GM12874 (cell line): ENCODE results near the gene WNT11.

Experiments
- TF ChIP-seq, protein P1 (sequence below): IDR thresholded peaks from 2 replicates; pipeline ENCODE4 v1.5.1; 2011; ENCODE audit warnings: low read depth, mild to moderate bottlenecking, control low read depth, low read length, moderate library complexity; ENCODE audit not compliant: insufficient read depth

Gene WNT11

DNA sequence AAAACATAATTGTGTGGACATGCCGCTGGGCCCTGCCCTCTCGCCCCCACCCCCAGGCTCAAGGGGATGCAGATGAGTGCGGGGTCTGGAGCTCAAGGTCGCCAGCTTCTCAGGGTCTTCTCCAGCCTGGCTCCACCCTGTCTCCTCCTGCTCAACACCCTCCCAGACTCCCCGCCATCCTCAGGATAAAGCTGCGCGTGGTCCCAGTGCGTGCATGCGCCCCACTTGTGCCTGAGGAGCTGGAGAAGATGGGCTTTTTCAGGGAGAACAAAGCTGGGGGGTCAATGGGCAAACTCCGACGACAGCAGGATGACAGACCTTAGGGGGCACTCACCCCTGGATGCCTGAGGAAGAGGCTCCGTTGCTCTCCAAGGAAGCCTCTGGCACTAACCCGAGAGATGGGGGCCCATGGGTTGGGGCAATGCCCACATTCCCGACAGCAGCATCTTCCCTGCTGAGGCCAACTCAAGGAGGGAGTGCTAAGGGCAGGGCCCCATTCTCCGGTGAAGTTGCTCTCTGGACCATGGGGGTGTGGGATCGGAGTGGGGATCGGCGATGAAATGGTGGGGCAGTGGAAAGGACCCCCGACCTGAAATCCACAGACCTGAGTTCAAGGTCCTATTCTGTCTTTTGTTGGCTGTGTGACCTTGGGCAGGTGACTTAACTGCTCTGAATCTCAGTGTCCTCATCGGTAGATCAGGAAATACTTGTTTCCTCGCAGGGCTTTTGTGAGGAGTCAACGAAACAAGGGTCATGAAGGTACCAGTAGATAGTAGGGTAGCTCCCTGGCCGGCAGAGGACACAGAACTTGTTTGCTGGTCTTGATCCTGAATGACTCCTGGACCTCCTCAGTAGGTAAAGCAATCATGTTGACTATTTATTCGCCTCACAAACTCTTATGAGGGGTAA, 47.7 kb downstream of the WNT11 start:
- TF ChIP-seq, protein P1, sequence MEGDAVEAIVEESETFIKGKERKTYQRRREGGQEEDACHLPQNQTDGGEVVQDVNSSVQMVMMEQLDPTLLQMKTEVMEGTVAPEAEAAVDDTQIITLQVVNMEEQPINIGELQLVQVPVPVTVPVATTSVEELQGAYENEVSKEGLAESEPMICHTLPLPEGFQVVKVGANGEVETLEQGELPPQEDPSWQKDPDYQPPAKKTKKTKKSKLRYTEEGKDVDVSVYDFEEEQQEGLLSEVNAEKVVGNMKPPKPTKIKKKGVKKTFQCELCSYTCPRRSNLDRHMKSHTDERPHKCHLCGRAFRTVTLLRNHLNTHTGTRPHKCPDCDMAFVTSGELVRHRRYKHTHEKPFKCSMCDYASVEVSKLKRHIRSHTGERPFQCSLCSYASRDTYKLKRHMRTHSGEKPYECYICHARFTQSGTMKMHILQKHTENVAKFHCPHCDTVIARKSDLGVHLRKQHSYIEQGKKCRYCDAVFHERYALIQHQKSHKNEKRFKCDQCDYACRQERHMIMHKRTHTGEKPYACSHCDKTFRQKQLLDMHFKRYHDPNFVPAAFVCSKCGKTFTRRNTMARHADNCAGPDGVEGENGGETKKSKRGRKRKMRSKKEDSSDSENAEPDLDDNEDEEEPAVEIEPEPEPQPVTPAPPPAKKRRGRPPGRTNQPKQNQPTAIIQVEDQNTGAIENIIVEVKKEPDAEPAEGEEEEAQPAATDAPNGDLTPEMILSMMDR, result no peak

DNA sequence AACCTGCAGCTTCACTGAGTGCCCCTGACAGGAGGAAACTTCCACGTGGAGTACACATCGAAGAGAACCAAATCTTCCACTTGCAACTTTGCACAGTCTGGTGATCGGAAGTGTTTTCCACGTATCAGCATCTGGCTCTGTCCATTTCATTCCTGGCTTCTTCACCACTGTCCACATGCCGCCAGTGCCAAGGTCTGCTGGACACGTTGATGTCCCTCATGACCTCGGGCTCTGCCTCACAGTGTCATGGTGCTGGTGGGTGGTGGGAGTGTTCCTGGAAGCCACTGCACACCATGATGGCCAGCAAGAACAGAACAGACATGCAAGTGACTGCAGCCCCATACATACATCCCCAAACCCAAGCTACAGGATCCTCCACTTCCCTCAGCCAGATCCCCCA, 48.4 kb downstream of the WNT11 start:
- TF ChIP-seq, protein P1, result no peak

DNA sequence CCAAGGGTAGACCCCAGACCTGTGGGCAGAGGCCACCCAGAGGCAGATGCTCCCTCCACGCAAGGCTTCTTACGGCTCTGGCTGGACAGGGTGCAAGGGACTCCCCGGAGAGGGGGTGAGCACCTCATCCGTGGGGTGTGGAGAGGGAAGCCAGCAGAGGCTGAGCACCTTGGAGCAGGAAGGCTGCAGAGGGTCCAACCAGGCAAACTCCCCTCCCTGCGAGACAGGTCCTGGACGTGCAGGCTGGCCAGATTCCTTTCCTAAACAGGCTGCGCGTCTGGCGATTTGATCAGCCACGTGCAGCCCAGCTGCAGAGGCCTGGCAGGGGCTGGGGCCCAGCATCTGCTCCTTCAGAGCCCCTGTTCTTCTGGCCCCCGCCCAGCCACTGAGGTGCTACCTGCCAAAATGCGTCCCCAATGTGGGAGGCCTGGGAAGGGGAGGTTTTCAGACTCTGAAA, 49.3 kb downstream of the WNT11 start:
- TF ChIP-seq, protein P1, result no peak

DNA sequence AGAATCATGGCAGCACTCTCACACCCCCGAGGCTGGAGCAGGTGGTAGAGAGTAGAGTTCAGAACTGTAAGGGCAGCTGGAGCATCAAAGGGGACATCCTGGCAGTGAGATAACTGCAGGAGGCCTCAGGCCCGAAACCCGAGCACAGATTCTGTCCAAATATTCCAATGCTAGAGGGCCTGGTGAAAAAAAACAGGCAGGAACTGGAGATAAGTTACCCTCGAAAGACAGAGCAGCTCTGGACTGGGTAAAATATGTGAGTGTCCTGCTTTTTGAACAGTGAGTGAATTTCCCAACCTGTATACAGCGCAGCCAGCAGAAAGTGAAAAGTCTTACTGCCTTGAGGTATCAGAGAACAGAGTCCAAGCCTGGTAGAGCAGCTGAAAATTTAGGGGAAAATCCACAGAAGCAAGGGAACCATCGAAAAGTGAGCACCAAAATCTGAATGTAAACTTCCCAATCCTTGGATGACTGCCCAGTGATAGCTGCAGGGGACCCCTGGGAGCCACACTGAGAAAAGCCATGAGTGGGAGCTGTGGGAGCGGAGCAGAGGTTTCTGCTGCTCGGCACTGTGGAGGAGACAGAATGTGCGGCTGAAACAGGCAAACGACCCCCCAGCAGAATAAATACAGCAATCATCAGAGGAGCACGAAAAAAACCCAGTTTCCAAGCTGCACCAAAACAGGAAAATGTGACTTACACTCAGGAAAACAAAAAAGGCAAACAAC, 50.6 kb downstream of the WNT11 start:
- TF ChIP-seq, protein P1, result no peak

DNA sequence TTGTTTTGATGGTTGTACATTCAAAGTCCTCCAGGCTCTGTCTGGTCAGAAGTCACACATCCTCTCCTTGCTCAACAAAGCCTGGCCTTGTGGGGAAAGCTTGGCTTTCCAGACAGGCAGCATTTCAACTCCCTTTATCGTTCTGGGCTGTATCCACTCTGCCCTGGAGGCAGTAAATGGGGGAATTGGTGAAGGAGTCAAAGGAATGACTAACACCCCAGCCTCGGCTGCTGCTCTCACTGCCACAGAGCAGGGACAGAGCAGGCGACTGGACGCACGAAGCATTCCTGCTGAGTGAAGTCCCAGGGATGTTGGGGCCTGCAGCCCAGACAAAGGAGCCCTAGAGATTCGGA, 52.8 kb downstream of the WNT11 start:
- TF ChIP-seq, protein P1, result no peak

DNA sequence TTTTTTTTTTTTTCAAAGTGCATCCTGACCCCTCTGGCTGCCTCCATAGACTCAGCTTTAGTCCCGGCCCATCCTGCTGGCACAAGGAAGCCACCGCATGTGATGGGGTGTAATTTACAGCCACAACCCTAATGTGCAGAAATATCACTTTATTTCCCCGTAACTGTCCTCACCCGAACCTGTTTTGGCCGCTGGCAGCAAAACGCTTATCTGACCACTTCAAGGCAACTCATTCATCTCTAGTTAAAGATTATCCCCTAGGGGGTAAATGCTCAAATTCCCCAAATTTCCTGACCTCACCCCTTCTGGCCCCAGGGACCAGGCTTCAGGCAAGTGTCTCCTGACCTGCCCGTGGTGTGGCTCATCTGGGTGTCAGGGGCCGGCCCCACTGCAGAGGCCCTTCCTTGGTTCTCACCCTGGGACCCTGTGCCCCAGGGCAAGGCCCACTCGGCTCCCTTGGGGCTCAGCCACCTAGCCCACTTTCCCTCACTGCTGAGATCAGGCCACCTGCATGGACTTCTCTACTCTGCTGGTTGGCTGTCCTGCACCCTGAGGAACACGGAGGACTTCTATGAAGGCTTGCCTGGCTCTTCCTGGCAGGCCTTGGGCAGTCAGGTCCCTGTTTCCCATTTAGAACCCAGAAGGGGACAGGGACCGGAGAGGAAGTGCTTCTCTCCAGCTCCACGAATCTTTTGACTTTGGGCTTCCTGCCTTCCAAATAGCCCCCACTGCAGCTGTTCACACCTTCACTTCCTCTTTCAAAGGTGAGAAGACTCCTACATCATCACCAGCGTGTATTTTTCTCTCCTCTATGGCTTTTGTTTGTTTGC, 53.3 kb downstream of the WNT11 start:
- TF ChIP-seq, protein P1, result no peak
